GM19238 (cell line): ENCODE data around the gene ADAT2.

ENCODE experiments used
- DNase-seq: peaks from one replicate; pipeline ENCODE4 v3.0.0; 2011; ENCODE audit warnings: low spot score; ENCODE audit not compliant: insufficient read length

Gene ADAT2

DNA sequence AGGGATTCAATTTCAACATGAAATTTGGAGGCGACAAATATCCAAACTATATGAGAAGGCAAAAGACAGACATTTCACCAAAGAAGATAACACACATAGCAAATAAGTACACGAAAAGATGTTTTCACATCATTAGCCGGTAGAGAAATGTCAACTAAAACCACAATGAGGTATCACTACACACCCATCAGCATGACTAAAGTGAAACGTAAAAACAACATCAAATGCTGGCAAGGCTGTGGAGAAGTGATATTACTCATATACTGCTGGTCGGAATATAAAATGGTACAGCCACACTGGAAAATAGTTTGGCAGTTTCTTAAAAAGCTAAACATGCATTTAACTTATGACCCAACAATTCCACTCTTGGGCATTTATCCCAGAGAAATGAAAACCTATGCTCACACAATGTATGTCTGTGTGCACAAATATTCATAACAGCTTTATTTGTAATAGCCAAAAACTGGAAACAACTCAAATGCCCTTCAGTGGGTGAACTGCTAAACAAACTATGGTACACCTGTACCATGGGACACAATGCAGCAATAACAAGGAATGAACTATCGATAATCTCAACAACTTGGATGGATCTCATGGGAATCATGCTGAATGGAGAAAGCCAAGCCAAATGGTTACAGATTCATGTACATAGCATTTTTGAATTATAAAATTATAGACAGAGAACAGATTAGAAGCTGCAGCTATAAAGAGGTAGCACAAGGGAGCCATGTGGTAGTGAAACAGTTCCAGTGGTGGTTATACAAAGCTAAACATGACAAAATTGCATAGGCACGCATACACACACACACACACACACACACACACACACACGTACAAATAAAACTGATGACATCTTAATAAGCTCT, 8.6 kb downstream of the ADAT2 start:
- no peak for DNase-seq

DNA sequence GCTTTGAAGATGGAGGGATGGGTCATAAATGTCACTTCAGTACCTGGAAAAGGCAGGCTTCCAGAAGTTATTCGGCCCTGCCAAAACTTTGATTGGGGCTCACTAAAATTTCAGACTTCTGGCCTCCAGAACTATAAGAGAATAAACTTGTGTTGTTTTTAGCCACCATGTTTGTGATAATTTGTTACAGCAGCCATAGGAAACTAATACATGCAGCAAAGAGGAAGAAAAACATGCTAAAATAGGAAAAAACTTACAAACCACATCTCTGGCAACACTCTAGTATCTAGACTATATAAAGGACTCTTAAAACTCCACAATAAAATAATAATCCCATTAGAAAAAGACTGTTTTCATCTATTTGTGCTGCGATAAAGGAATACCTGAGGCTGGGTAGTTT, 9.5 kb downstream of the ADAT2 start:
- no peak for DNase-seq

- DNase-seq: no peak
Measured at GRCh38 chr6:143432588-143432987, 17.9 kb downstream of the ADAT2 start.

DNA sequence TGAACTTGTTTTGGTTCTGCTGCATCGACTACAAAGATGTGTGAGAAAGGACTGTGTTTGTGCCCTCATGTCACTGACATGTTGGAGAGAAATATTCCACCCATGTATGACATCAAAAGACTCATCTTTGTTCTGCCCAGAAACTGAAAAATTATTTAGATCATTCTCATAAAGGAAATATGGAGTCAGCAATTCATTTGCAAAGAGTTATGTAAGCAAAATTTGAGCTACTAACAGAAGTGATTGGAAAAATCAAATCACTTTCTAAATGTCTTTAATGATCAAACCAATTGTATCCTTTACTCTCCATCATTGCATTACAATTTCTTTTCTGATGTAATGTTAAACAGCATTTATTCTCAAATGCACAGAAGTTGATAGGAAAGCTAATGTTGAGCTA, 19.3 kb downstream of the ADAT2 start:
- no peak for DNase-seq

DNA sequence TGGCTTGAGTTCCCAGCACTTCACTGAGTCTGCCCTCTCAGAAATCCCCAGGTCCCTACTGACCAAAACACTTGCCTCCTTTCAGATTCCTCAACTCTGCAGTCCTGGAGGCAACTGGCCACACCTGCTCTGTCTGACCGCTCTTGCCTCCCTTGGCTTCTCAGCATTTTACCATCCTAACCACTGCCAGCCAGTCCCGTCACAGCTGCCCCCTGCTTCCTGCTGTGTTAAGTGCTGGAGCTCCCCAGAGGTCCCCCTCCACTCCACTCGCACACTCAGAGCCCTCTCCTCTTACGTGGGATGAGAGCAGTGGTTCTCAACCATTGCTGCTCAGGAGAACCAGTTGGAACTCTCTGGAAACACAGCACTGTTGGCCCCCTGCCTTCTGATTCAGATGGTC, 20.5 kb downstream of the ADAT2 start:
- DNase-seq: no peak

DNA sequence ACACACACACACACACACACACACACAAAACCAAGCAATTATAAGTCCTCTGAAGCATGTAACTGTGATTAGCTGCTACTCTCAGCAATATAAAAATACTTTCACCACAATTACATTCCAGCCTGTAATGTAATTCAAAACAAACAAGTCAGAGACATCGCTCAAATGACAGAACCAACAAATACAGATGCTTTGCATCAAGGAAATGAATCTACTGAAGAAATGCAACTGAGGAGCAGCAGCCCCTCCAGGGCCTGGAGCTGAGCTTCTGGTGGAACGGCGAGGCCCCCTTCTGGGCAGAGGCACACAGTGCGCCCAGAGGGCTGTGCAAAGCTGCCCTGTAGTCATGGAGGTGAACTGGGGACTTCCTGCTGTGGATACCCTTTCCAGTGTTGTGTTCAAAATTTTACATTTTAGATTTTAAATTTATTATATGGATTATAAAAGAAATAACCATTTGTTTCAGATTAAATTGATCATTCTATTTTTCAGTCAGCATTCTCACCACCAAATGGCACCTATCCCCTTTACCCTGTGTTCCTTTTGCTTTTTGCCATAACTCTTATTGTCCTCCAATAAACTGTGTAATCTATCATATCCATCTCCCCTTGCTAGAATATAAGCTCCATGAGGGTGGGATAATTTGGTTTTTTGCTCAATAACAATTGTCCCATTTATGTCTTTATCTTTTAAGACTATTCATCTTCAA, 23.2 kb downstream of the ADAT2 start:
- peak; percentile 46 for DNase-seq

DNA sequence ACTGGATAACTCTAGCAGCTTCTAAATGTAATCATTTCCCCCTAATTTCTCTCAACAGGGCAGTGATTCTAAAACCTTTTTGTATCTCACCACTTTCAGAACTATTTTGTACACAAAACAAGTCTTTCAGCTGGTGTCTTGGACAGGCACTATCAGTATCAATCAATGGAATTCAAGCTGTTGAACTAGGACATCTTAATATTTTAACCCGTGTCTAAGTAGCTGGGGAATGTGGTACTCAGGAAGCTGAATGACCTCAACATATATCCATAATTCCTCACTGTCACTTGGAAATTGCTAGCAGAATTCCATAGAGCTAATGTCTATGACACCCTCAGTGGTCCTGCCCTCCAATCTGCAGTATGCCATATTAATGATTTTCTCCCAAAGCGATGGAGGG, 24.5 kb downstream of the ADAT2 start:
- no peak for DNase-seq

GRCh38 chr6:143419526-143419925, 31.0 kb downstream of the ADAT2 start:
- DNase-seq: no peak

GRCh38 chr6:143414769-143415168, 35.7 kb downstream of the ADAT2 start:
- DNase-seq: no peak

- DNase-seq: no peak
Measured at GRCh38 chr6:143410859-143411270, 39.6 kb downstream of the ADAT2 start.

- DNase-seq: no peak
Measured at GRCh38 chr6:143408787-143409162, 41.7 kb downstream of the ADAT2 start.

GRCh38 chr6:143408151-143408786, 42.2 kb downstream of the ADAT2 start:
- no peak for DNase-seq

DNA sequence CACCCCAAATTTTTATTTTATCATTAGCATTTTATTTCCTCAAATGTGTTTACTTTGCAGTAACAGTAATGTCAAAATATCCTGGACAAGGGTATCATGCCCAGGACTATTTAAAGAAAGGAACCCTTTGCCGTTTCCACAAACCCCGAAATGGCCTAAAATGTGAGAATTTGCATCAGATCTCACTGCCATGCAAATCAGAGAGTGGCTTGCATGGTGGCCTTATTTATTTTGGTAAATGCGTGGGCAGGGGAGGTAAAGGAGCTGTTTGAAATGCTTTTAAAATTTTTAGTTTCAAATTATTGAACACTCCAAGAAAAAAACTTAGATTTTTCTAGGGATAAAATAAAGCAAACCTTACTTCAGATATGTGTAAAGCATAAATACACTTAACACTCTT, 43.8 kb downstream of the ADAT2 start:
- DNase-seq: no peak

- DNase-seq: no peak
Measured at GRCh38 chr6:143405373-143406154, 44.9 kb downstream of the ADAT2 start.

GRCh38 chr6:143402721-143403336, 47.7 kb downstream of the ADAT2 start:
- DNase-seq: no peak

DNA sequence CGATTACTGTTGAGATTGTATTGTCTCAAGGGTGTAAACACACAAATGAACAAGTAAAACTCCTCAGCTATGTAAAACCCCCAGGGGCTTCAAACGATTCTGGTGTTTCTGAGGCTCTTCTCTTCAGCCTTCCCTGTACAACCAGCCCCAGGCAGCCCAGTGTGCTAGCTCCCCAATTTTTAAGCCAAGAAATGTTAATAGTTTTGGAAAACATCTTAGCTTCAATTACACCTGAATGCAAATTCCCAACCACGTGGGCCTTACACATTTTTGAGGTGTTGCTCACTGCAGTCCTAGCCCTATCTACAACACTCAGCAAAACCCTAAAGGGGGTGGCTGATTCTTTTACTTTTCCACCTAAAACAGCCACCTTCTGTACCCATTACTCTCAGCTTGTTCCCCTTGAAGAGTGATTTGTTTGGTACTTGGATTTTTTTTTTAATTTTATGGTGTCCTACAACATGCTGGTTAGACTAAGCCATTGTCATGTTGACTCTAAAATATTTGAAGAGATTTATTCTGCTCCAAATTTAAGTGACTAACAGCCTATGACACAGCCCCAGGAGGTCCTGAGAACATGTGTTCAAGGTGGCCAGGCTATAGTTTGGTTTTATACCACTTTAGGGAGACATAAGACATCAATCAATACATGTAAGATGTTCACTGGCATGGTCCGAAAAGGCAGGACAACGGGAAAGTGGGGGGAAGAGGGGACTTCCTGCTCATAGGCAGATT, 48.7 kb downstream of the ADAT2 start:
- DNase-seq: no peak

- no peak for DNase-seq
Measured at GRCh38 chr6:143401068-143401446, 49.4 kb downstream of the ADAT2 start.

DNA sequence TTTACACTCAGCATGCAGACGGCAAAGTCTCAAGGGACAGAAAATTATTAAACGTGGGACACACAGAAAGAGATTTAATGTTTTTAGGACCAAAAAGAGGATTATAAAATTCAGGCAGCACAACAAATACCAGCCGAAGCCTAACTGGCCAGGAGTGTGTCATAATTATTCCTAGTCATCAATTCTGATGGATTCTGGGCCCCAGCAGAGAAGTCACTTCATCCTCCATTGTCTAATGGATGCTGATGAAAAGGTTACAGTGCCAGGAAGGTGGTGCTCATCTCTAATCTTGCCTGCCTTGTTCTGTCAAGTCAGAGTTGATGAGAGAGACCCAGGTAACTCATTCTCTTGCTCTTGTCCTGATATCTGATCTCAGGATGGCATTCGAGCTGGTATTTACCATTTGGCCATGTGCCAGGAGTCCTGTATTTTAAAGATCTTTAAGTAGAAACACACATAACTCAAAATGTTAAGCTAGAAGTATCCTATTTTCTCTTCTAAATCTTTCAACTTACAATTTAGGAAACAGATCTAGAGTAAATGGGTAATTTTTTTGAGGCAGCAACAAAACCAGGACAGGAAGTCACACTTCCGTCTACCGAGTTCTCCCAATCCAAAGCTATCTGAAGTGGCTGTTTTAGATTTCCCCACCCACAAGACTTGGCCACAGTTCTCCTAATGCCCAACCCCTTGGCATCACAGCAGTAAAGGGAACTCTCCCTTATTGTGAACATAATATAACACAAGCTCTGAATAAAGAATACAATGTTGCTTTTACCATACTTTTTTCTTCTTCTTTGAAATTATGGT, 50.0 kb downstream of the ADAT2 start:
- no peak for DNase-seq

GRCh38 chr6:143399775-143400174, 50.7 kb downstream of the ADAT2 start:
- no peak for DNase-seq

DNA sequence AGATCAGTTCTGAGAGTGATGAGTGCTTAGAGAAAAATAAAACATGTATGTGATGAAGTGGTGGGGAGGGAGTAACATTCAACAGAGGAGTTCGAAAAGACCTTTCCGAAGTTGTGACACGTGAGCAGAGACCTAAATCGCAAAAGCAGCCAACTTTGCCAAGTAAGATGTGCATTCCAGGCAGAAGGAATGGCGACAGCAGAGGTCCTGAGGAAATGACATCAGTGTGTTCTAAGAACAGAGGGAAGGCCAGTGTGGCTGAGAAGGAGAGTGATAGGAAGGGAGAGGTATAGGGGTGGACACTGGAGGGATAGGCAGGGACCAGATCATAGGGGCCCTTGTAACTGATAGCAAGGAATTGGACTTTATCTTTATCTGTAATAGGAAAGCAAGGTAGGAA, 51.3 kb downstream of the ADAT2 start:
- DNase-seq: no peak
